GM23338 (cell line): ENCODE measurements around the gene ZFHX3. TPM values are rescaled to one million over a fixed set of nuclear protein-coding genes. Genes with fewer than 3 reads are reported as not detected.
A peak's percentile ranks its signal among the peaks of the same experiment; 100 is the strongest.

Experiments
- ATAC-seq: fragments of 200-7000 bp; cut with Tn5 transposase; 3 replicates; pipeline ENCODE4 v1.9.1; 2020
- DNase-seq: peaks from one replicate; pipeline ENCODE4 v3.0.0-alpha.2; 2015; ENCODE audit warnings: low spot score
- H2AFZ ChIP-seq: fragments of 200-600 bp; sonication (generic); 2 replicates; pipeline ENCODE4 v1.8.0; 2016; ENCODE audit warnings: antibody characterized with exemption, mild to moderate bottlenecking, moderate library complexity
- H3F3A ChIP-seq: fragments of 200-600 bp; sonication (generic); replicated peaks from 2 replicates; pipeline ENCODE4 v1.8.0; 2017; ENCODE audit warnings: antibody characterized with exemption, mixed run types, low read depth
- H3K27ac ChIP-seq: fragments of 200-600 bp; sonication (generic); 2 replicates; pipeline ENCODE4 v1.6.1; 2016; ENCODE audit warnings: low read depth
- H3K27me3 ChIP-seq: fragments of 200-600 bp; sonication (generic); 2 replicates; pipeline ENCODE4 v1.8.0; 2016; ENCODE audit warnings: mild to moderate bottlenecking, mixed run types, moderate library complexity; ENCODE audit not compliant: insufficient read depth
- H3K36me3 ChIP-seq: fragments of 200-600 bp; sonication (generic); 2 replicates; pipeline ENCODE4 v1.8.0; 2016; ENCODE audit warnings: mild to moderate bottlenecking; ENCODE audit not compliant: insufficient read depth
- H3K4me1 ChIP-seq: fragments of 200-600 bp; sonication (generic); 2 replicates; pipeline ENCODE4 v1.8.0; 2016; ENCODE audit warnings: mild to moderate bottlenecking, moderate library complexity; ENCODE audit not compliant: insufficient read depth
- H3K4me2 ChIP-seq: fragments of 200-600 bp; sonication (generic); 2 replicates; pipeline ENCODE4 v1.7.1; 2017; ENCODE audit warnings: mixed run types
- H3K4me3 ChIP-seq: fragments of 200-600 bp; sonication (generic); 2 replicates; pipeline ENCODE4 v1.6.1; 2016; ENCODE audit warnings: mixed run types
- H3K79me2 ChIP-seq: fragments of 200-600 bp; sonication (generic); replicated peaks from 2 replicates; pipeline ENCODE4 v1.8.0; 2017; ENCODE audit warnings: mild to moderate bottlenecking; ENCODE audit not compliant: insufficient read depth
- H3K9me2 ChIP-seq: fragments of 200-600 bp; sonication (generic); 2 replicates; pipeline ENCODE4 v1.8.0; 2017; ENCODE audit not compliant: insufficient read depth
- H4K20me1 ChIP-seq: fragments of 200-600 bp; sonication (generic); replicated peaks from 2 replicates; pipeline ENCODE4 v1.8.0; 2017; ENCODE audit warnings: mild to moderate bottlenecking; ENCODE audit not compliant: insufficient read depth
- H3K27ac Mint-ChIP-seq: 2 replicates; pipeline ENCODE4 v1.8.0; 2020; ENCODE audit warnings: inconsistent platforms, mild to moderate bottlenecking, moderate library complexity, mixed read lengths
- H3K27me3 Mint-ChIP-seq: 3 replicates; pipeline ENCODE4 v1.8.0; 2022; ENCODE audit warnings: low read depth, mild to moderate bottlenecking, moderate library complexity, mixed read lengths, inconsistent platforms; ENCODE audit not compliant: insufficient read depth, poor library complexity
- H3K36me3 Mint-ChIP-seq: 3 replicates; pipeline ENCODE4 v1.8.0; 2021; ENCODE audit warnings: low read depth, mild to moderate bottlenecking, inconsistent platforms, moderate library complexity, mixed read lengths
- H3K4me1 Mint-ChIP-seq: 3 replicates; pipeline ENCODE4 v1.8.0; 2020; ENCODE audit warnings: mild to moderate bottlenecking, inconsistent platforms, mixed read lengths
- H3K4me3 Mint-ChIP-seq: 3 replicates; pipeline ENCODE4 v1.8.0; 2021; ENCODE audit warnings: moderate library complexity, mild to moderate bottlenecking, inconsistent platforms, mixed read lengths
- H3K9me3 Mint-ChIP-seq: 3 replicates; pipeline ENCODE4 v1.8.0; 2020; ENCODE audit warnings: moderate library complexity, mild to moderate bottlenecking, inconsistent platforms, mixed read lengths
- EZH2 ChIP-seq: fragments of 200-600 bp; sonication (generic); IDR thresholded peaks from one replicate; pipeline ENCODE4 v1.8.0; 2017; ENCODE audit warnings: antibody characterized with exemption, mild to moderate bottlenecking, low read depth; ENCODE audit not compliant: unreplicated experiment
- EZH2phosphoT487 ChIP-seq: fragments of 200-600 bp; sonication (generic); IDR thresholded peaks from one replicate; pipeline ENCODE4 v1.8.1; 2018; ENCODE audit warnings: antibody characterized with exemption; ENCODE audit not compliant: unreplicated experiment
- JUNB ChIP-seq: IDR thresholded peaks from one replicate; pipeline ENCODE4 v1.6.1; 2016; ENCODE audit warnings: antibody characterized with exemption; ENCODE audit not compliant: unreplicated experiment
- STAT1 ChIP-seq: IDR thresholded peaks from one replicate; pipeline ENCODE4 v1.6.1; 2016; ENCODE audit warnings: antibody characterized with exemption; ENCODE audit not compliant: unreplicated experiment
- ZNF114 ChIP-seq: fragments of 250-450 bp; sonication (Bioruptor Pico); IDR thresholded peaks from 2 replicates; pipeline ENCODE4 v1.5.0; 2020; ENCODE audit warnings: mild to moderate bottlenecking, moderate library complexity
- ZNF331 ChIP-seq: fragments of 250-450 bp; sonication (Bioruptor Pico); IDR thresholded peaks from 2 replicates; pipeline ENCODE4 v1.5.0; 2020; ENCODE audit warnings: low read depth, mild to moderate bottlenecking, moderate library complexity
- polyA plus RNA-seq: library from polyadenylated mRNA; unstranded; fragments of >200 nt; fragmentation: Nextera tagmentation; extraction: Ambion mirVana; gene quantifications from 2 replicates; pipeline ENCODE4 v1.2.1, GENCODE V29; 2016
- total RNA-seq: library from RNA; depleted of rRNA; stranded (reverse); fragments of >200 nt; shearing (Covaris generic); gene quantifications from 2 replicates; pipeline ENCODE4 v1.2.3, GENCODE V29; 2014
- TF ChIP-seq, protein P1 (sequence below): fragments of 250-450 bp; sonication (Bioruptor Pico); IDR thresholded peaks from 2 replicates; pipeline ENCODE4 v1.5.0; 2020; ENCODE audit warnings: mild to moderate bottlenecking, moderate library complexity
- TF ChIP-seq, protein P2 (sequence below), 2 experiments: fragments of 200-600 bp in 1 of 2; sonication (generic) in 1 of 2; conservative IDR thresholded peaks; 2 replicates each; pipeline versions ENCODE4 v1.5.1 to v1.6.1; 2016 to 2017; ENCODE audit warnings: antibody characterized with exemption in 2 of 2, low read depth in 2 of 2, mild to moderate bottlenecking in 2 of 2, moderate library complexity in 1 of 2
- TF ChIP-seq, protein P3 (sequence below): IDR thresholded peaks from one replicate; pipeline ENCODE4 v1.6.1; 2018; ENCODE audit warnings: antibody characterized with exemption; ENCODE audit not compliant: unreplicated experiment
- TF ChIP-seq, protein P4 (sequence below): IDR thresholded peaks from 2 replicates; pipeline ENCODE4 v1.6.1; 2016; ENCODE audit warnings: antibody characterized with exemption

The ZFHX3 gene
- total and polyA plus RNA-seq, 2 experiments from 2014 or later: 1.0 to 1.5 TPM

DNA sequence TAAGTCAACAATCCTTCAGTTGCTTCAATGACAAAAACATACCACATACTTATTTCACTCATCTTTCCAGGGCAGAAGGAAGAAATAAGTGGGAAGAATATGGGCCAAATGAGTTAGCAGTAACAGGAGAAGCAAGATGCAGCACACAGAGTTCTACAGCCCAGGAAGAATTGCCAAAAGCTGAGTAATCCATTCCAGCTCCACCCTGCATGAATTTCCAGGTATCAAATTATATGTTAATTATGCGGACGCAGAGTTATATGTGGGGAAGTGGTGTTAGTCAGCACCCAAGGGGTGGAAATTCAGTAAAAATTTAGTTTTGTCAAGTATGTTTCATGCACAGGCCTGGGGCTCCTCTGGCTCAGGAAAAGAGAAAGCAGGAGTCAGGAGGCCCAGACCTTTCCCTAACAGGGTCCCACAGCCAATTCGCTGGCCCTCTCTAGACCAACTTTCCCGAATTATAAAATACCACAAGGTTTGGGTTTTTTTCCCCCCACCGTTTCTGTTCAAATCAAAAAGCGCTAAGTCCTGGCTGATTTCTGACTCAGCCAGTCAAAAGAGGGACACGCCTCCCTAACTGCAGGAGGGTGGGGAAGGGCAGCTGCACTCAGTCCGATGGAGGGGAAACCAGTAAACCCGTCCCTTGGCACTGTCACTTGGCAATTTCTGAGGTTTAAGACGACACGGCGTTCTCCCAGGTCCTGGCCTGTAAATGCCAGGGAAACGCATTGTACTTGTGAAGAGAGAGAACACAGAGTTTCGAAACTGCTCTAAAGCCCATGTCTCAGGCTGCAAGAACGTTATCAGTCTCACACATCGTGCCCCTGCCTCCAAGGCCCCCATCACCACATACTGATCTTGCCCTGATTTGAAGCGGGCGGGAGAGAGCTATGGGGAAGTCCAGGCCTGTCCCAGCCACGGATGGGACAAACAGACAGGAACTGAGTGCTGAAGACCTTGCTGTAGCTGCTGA, 58.1 kb downstream of the ZFHX3 start:
- no peaks in the 10 kb centered on the region; the same call in 1 of the 2 replicates for H4K20me1 ChIP-seq
- peaks cover 21% of the 10 kb centered on the region for H3K4me1 Mint-ChIP-seq
- H2AFZ ChIP-seq: 0 out of 2 replicates have a peak overlapping the region, but pooled peaks have one; percentile 28
- H3K4me3 Mint-ChIP-seq: no peak overlapping the region
- H3K27ac ChIP-seq: no peak overlapping the region
- no peak overlapping the region for H3K4me2 ChIP-seq
- TF ChIP-seq EZH2phosphoT487: no peak
- TF ChIP-seq ZNF331 (CRISPR knock-in tag): no peak
- no peak for TF ChIP-seq STAT1
- TF ChIP-seq, protein P1, sequence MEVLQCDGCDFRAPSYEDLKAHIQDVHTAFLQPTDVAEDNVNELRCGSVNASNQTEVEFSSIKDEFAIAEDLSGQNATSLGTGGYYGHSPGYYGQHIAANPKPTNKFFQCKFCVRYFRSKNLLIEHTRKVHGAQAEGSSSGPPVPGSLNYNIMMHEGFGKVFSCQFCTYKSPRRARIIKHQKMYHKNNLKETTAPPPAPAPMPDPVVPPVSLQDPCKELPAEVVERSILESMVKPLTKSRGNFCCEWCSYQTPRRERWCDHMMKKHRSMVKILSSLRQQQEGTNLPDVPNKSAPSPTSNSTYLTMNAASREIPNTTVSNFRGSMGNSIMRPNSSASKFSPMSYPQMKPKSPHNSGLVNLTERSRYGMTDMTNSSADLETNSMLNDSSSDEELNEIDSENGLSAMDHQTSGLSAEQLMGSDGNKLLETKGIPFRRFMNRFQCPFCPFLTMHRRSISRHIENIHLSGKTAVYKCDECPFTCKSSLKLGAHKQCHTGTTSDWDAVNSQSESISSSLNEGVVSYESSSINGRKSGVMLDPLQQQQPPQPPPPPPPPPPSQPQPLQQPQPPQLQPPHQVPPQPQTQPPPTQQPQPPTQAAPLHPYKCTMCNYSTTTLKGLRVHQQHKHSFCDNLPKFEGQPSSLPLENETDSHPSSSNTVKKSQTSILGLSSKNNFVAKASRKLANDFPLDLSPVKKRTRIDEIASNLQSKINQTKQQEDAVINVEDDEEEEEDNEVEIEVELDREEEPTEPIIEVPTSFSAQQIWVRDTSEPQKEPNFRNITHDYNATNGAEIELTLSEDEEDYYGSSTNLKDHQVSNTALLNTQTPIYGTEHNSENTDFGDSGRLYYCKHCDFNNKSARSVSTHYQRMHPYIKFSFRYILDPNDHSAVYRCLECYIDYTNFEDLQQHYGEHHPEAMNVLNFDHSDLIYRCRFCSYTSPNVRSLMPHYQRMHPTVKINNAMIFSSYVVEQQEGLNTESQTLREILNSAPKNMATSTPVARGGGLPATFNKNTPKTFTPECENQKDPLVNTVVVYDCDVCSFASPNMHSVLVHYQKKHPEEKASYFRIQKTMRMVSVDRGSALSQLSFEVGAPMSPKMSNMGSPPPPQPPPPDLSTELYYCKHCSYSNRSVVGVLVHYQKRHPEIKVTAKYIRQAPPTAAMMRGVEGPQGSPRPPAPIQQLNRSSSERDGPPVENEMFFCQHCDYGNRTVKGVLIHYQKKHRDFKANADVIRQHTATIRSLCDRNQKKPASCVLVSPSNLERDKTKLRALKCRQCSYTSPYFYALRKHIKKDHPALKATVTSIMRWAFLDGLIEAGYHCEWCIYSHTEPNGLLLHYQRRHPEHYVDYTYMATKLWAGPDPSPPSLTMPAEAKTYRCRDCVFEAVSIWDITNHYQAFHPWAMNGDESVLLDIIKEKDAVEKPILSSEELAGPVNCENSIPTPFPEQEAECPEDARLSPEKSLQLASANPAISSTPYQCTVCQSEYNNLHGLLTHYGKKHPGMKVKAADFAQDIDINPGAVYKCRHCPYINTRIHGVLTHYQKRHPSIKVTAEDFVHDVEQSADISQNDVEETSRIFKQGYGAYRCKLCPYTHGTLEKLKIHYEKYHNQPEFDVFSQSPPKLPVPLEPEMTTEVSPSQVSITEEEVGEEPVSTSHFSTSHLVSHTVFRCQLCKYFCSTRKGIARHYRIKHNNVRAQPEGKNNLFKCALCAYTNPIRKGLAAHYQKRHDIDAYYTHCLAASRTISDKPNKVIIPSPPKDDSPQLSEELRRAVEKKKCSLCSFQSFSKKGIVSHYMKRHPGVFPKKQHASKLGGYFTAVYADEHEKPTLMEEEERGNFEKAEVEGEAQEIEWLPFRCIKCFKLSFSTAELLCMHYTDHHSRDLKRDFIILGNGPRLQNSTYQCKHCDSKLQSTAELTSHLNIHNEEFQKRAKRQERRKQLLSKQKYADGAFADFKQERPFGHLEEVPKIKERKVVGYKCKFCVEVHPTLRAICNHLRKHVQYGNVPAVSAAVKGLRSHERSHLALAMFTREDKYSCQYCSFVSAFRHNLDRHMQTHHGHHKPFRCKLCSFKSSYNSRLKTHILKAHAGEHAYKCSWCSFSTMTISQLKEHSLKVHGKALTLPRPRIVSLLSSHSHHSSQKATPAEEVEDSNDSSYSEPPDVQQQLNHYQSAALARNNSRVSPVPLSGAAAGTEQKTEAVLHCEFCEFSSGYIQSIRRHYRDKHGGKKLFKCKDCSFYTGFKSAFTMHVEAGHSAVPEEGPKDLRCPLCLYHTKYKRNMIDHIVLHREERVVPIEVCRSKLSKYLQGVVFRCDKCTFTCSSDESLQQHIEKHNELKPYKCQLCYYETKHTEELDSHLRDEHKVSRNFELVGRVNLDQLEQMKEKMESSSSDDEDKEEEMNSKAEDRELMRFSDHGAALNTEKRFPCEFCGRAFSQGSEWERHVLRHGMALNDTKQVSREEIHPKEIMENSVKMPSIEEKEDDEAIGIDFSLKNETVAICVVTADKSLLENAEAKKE (CRISPR knock-in tag): no peak
- TF ChIP-seq JUNB: no peak
- TF ChIP-seq, protein P2, sequence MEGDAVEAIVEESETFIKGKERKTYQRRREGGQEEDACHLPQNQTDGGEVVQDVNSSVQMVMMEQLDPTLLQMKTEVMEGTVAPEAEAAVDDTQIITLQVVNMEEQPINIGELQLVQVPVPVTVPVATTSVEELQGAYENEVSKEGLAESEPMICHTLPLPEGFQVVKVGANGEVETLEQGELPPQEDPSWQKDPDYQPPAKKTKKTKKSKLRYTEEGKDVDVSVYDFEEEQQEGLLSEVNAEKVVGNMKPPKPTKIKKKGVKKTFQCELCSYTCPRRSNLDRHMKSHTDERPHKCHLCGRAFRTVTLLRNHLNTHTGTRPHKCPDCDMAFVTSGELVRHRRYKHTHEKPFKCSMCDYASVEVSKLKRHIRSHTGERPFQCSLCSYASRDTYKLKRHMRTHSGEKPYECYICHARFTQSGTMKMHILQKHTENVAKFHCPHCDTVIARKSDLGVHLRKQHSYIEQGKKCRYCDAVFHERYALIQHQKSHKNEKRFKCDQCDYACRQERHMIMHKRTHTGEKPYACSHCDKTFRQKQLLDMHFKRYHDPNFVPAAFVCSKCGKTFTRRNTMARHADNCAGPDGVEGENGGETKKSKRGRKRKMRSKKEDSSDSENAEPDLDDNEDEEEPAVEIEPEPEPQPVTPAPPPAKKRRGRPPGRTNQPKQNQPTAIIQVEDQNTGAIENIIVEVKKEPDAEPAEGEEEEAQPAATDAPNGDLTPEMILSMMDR (conservative IDR thresholded peaks at IDR 0.05; ENCODE audit: low read depth in 2 of 2): no peak
- TF ChIP-seq, protein P3, sequence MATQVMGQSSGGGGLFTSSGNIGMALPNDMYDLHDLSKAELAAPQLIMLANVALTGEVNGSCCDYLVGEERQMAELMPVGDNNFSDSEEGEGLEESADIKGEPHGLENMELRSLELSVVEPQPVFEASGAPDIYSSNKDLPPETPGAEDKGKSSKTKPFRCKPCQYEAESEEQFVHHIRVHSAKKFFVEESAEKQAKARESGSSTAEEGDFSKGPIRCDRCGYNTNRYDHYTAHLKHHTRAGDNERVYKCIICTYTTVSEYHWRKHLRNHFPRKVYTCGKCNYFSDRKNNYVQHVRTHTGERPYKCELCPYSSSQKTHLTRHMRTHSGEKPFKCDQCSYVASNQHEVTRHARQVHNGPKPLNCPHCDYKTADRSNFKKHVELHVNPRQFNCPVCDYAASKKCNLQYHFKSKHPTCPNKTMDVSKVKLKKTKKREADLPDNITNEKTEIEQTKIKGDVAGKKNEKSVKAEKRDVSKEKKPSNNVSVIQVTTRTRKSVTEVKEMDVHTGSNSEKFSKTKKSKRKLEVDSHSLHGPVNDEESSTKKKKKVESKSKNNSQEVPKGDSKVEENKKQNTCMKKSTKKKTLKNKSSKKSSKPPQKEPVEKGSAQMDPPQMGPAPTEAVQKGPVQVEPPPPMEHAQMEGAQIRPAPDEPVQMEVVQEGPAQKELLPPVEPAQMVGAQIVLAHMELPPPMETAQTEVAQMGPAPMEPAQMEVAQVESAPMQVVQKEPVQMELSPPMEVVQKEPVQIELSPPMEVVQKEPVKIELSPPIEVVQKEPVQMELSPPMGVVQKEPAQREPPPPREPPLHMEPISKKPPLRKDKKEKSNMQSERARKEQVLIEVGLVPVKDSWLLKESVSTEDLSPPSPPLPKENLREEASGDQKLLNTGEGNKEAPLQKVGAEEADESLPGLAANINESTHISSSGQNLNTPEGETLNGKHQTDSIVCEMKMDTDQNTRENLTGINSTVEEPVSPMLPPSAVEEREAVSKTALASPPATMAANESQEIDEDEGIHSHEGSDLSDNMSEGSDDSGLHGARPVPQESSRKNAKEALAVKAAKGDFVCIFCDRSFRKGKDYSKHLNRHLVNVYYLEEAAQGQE: no peak
- TF ChIP-seq ZNF114 (CRISPR knock-in tag): no peak
- TF ChIP-seq EZH2: no peak
- TF ChIP-seq, protein P4, sequence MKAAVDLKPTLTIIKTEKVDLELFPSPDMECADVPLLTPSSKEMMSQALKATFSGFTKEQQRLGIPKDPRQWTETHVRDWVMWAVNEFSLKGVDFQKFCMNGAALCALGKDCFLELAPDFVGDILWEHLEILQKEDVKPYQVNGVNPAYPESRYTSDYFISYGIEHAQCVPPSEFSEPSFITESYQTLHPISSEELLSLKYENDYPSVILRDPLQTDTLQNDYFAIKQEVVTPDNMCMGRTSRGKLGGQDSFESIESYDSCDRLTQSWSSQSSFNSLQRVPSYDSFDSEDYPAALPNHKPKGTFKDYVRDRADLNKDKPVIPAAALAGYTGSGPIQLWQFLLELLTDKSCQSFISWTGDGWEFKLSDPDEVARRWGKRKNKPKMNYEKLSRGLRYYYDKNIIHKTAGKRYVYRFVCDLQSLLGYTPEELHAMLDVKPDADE: no peak
- no peaks in the 10 kb centered on the region for H3K79me2 ChIP-seq
- no peaks in the 10 kb centered on the region for H3K9me3 Mint-ChIP-seq
- no peaks in the 10 kb centered on the region for H3K36me3 Mint-ChIP-seq
- ATAC-seq (peak; percentile 29; the same call in 2 of the 3 replicates), DNase-seq (peak; percentile 39)
- H3K36me3 ChIP-seq: no peaks in the 10 kb centered on the region
- H3K27ac Mint-ChIP-seq: no peak overlapping the region
- H3K9me2 ChIP-seq: no peaks in the 10 kb centered on the region
- peaks cover 14% of the 10 kb centered on the region; the same call in 1 of the 2 replicates for H3K4me1 ChIP-seq
- H3K4me3 ChIP-seq: no peak overlapping the region
- H3K27me3 Mint-ChIP-seq: peaks cover 12% of the 10 kb centered on the region
- H3F3A ChIP-seq: no peaks in the 10 kb centered on the region
- H3K27me3 ChIP-seq: no peaks in the 10 kb centered on the region
